WERI-Rb-1 (cell line): ENCODE results near the gene SIK3.

Experiments used
- DNase-seq: peaks from one replicate; pipeline ENCODE4 v3.0.0-alpha.2; 2020
- H3K27ac ChIP-seq: fragments of 250-450 bp; sonication (Bioruptor Pico); 2 replicates; pipeline ENCODE4 v1.5.1; 2020; ENCODE audit warnings: mild to moderate bottlenecking, moderate library complexity
- H3K27me3 ChIP-seq: fragments of 250-450 bp; sonication (Bioruptor Pico); 2 replicates; pipeline ENCODE4 v1.5.1; 2021; ENCODE audit warnings: mild to moderate bottlenecking, low read depth, moderate library complexity; ENCODE audit not compliant: insufficient read depth, severe bottlenecking
- H3K36me3 ChIP-seq: fragments of 250-450 bp; sonication (Bioruptor Pico); 2 replicates; pipeline ENCODE4 v1.5.1; 2020; ENCODE audit warnings: mild to moderate bottlenecking, moderate library complexity
- H3K4me3 ChIP-seq: 2 replicates; pipeline ENCODE4 v1.5.1; 2011; ENCODE audit warnings: low read depth, mild to moderate bottlenecking, control low read depth, low read length
- H3K9me3 ChIP-seq: fragments of 250-450 bp; sonication (Bioruptor Pico); 2 replicates; pipeline ENCODE4 v1.5.1; 2021; ENCODE audit warnings: mild to moderate bottlenecking, moderate library complexity; ENCODE audit not compliant: severe bottlenecking
- CTCF ChIP-seq: IDR thresholded peaks from 2 replicates; pipeline ENCODE4 v1.5.1; 2011; ENCODE audit warnings: low read depth, mild to moderate bottlenecking, control low read depth, inconsistent platforms, low read length

SIK3 gene

GRCh38 chr11:117091753-117092477 lies 6.3 kb downstream of the SIK3 start:
- no peak for DNase-seq
- Histone ChIP-seq H3K4me3 (no peak overlapping the region), H3K27me3 (no peaks in the 10 kb centered on the region), H3K27ac (no peak overlapping the region), H3K9me3 (no peaks in the 10 kb centered on the region), H3K36me3 (0 out of 2 replicates have a peak, but pooled peaks cover 2% of the 10 kb centered on the region)
- TF ChIP-seq CTCF = no peak

GRCh38 chr11:117090111-117090706 lies 8.0 kb downstream of the SIK3 start:
- TF ChIP-seq CTCF = no peak
- Histone ChIP-seq H3K9me3 (no peaks in the 10 kb centered on the region), H3K4me3 (no peak overlapping the region), H3K27ac (no peak overlapping the region), H3K27me3 (no peaks in the 10 kb centered on the region), H3K36me3 (peaks cover 2% of the 10 kb centered on the region; the same call in 1 of the 2 replicates)
- DNase-seq = no peak

GRCh38 chr11:117089685-117090084 lies 8.5 kb downstream of the SIK3 start:
- Histone ChIP-seq H3K9me3 (no peaks in the 10 kb centered on the region), H3K27me3 (no peaks in the 10 kb centered on the region), H3K4me3 (no peak overlapping the region), H3K36me3 (peaks cover 2% of the 10 kb centered on the region; the same call in 1 of the 2 replicates), H3K27ac (no peak overlapping the region)
- no peak for TF ChIP-seq CTCF
- no peak for DNase-seq

- no peaks in the 10 kb centered on the region for H3K9me3 ChIP-seq
- TF ChIP-seq CTCF = no peak
- H3K27me3 ChIP-seq = no peaks in the 10 kb centered on the region
- no peak overlapping the region for H3K27ac ChIP-seq
- H3K4me3 ChIP-seq = no peak overlapping the region
- peaks cover 2% of the 10 kb centered on the region; the same call in 1 of the 2 replicates for H3K36me3 ChIP-seq
- DNase-seq = no peak
Observed at GRCh38 chr11:117087446-117087845, 10.8 kb downstream of the SIK3 start.

GRCh38 chr11:117084992-117085391 lies 13.2 kb downstream of the SIK3 start:
- TF ChIP-seq CTCF = no peak
- no peak for DNase-seq
- no peaks in the 10 kb centered on the region for H3K9me3 ChIP-seq
- H3K36me3 ChIP-seq = peaks cover 2% of the 10 kb centered on the region; the same call in 1 of the 2 replicates
- no peak overlapping the region for H3K4me3 ChIP-seq
- no peak overlapping the region for H3K27ac ChIP-seq
- H3K27me3 ChIP-seq = no peaks in the 10 kb centered on the region
